ENCODE measurements around the gene PRRT1. TPM values are rescaled to one million over a fixed set of nuclear protein-coding genes. Genes with fewer than 3 reads are reported as not detected.

Gene PRRT1
- total and polyA plus RNA-seq, 11 donors: 0.28 to 1.1 (median 0.62) TPM

- Histone ChIP-seq H3K27me3 (peaks cover 0 to 3% (median 0%) of the 10 kb centered on the region in 9 donors), H3K4me3 (peak overlapping the region in 2 of 12 donors; percentile 4 to 80), H3K36me3 (peaks cover 0 to 28% (median 22%) of the 10 kb centered on the region in 9 donors), H3K4me1 (peaks cover 7 to 72% (median 56%) of the 10 kb centered on the region in 12 donors), H3K27ac (peak overlapping the region; percentile 42 to 95 (median 88)), H3K9me3 (no peaks in the 10 kb centered on the region)
- 51 to 54% (median 53%) methylated on average over 9 of the region's 9 CpGs for WGBS, 4 donors
- peak in 3 of 5 donors; percentile 71 to 80 (median 74) for DNase-seq
- intact Hi-C loops (cut with DNase I): loop anchor here in 4 of 10 donors (2.0 to 10.0 kb wide), 4 partner anchors 66 to 302 kb away; no protein-coding TSS in a partner anchor
- no peak for TF ChIP-seq POLR2A (IDR thresholded peaks at IDR 0.05)
- TF ChIP-seq CTCF (IDR thresholded peaks at IDR 0.05): no peak
- ATAC-seq: peak in 3 of 4 donors; percentile 7 to 28 (median 10)
Observed at GRCh38 chr6:32112431-32112980, 39.2 kb downstream of the PRRT1 start.

GRCh38 chr6:32111424-32112066 is 40.2 kb downstream of the PRRT1 start:
- intact Hi-C loops (cut with DNase I): loop anchor here in 4 of 10 donors (2.0 to 10.0 kb wide), 4 partner anchors 65 to 303 kb away; no protein-coding TSS in a partner anchor
- ATAC-seq (peak in 1 of 4 donors; percentile 2), DNase-seq (peak in 2 of 5 donors; percentile 59 to 68)
- Histone ChIP-seq H3K4me1 (peaks cover 10 to 82% (median 66%) of the 10 kb centered on the region in 12 donors), H3K27ac (peak overlapping the region; percentile 3 to 95 (median 88)), H3K27me3 (peaks cover 0 to 3% (median 0%) of the 10 kb centered on the region in 9 donors), H3K36me3 (peaks cover 0 to 19% (median 12%) of the 10 kb centered on the region in 9 donors), H3K4me3 (peak overlapping the region in 2 of 12 donors; percentile 78 to 80), H3K9me3 (no peaks in the 10 kb centered on the region)
- no peak for TF ChIP-seq POLR2A (IDR thresholded peaks at IDR 0.05)
- TF ChIP-seq CTCF (IDR thresholded peaks at IDR 0.05): no peak
- 41 to 58% (median 54%) methylated on average over 7 of the region's 7 CpGs for WGBS, 4 donors

GRCh38 chr6:32110632-32111031 is 41.1 kb downstream of the PRRT1 start:
- WGBS, 4 donors: 34 to 60% (median 39%) methylated on average over 7 of the region's 7 CpGs
- H3K4me3 ChIP-seq: peak overlapping the region in 8 of 12 donors; percentile 4 to 80 (median 72)
- DNase-seq: peak in 3 of 5 donors; percentile 58 to 68 (median 61)
- H3K9me3 ChIP-seq: no peaks in the 10 kb centered on the region
- peaks cover 0 to 3% (median 0%) of the 10 kb centered on the region in 9 donors for H3K27me3 ChIP-seq
- intact Hi-C loops (cut with DNase I): loop anchor here in 3 of 10 donors (10.0 kb wide), 3 partner anchors 66 to 304 kb away; no protein-coding TSS in a partner anchor
- peak overlapping the region; percentile 33 to 95 (median 88) for H3K27ac ChIP-seq
- TF ChIP-seq POLR2A (IDR thresholded peaks at IDR 0.05): peak in 1 of 2 donors; percentile 33
- TF ChIP-seq CTCF (IDR thresholded peaks at IDR 0.05): no peak
- H3K4me1 ChIP-seq: peaks cover 10 to 89% (median 71%) of the 10 kb centered on the region in 12 donors
- H3K36me3 ChIP-seq: peaks cover 0 to 10% (median 3%) of the 10 kb centered on the region in 9 donors
- ATAC-seq: peak in 3 of 4 donors; percentile 0 to 38 (median 16)

DNA sequence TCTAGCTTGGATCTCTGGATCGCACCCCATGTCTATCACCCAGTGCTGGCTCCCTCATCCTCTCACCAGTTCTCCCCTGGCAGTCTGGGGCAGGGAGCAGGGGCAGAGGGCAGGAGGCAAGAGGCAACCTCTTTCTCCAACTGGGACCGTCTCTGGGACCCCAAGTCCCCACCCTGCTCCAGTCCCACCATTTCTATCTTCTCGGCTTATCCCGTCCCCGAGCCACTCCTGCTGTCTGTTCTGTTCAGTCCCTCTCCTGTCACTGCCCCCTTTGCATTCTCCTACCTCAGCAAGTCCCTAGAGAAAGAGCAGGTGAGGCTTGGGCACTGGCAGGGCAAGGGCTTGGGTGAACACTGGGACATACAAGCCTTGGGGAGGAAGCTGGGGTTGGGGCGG is 42.0 kb downstream of the PRRT1 start:
- H3K27me3 ChIP-seq: peaks cover 0 to 3% (median 0%) of the 10 kb centered on the region in 9 donors
- peak overlapping the region; percentile 41 to 95 (median 88) for H3K27ac ChIP-seq
- ATAC-seq (no peak), DNase-seq (no peak)
- peak overlapping the region in 8 of 12 donors; percentile 49 to 80 (median 72) for H3K4me3 ChIP-seq
- intact Hi-C loops (cut with DNase I): loop anchor here in 3 of 10 donors (10.0 kb wide), 3 partner anchors 65 to 305 kb away; no protein-coding TSS in a partner anchor
- H3K9me3 ChIP-seq: no peaks in the 10 kb centered on the region
- 28 to 39% (median 30%) methylated on average over 6 of the region's 6 CpGs for WGBS, 4 donors
- TF ChIP-seq CTCF (IDR thresholded peaks at IDR 0.05) (no peak), POLR2A (IDR thresholded peaks at IDR 0.05) (no peak)
- H3K36me3 ChIP-seq: peaks cover 0 to 5% (median under 1%) of the 10 kb centered on the region in 9 donors
- peaks cover 10 to 89% (median 72%) of the 10 kb centered on the region in 12 donors for H3K4me1 ChIP-seq
